T-helper 2 cell (primary cell): Measurements from ENCODE around the gene NTM.
A peak's percentile ranks its signal among the peaks of the same experiment; 100 is the strongest.

Experiments used
- DNase-seq, 5 experiments: peaks; one replicate each; pipeline versions ENCODE4 v3.0.0 to v3.0.0-alpha.2; 2012 to 2022

NTM gene

GRCh38 chr11:131656839-131657211 is 286.4 kb downstream of the NTM start:
- DNase-seq = no peak

- no peak for DNase-seq
Observed at GRCh38 chr11:131658414-131658813, 288.0 kb downstream of the NTM start.

GRCh38 chr11:131658952-131659351 is 288.5 kb downstream of the NTM start:
- no peak for DNase-seq

- DNase-seq = no peak
Observed at GRCh38 chr11:131659931-131660330, 289.5 kb downstream of the NTM start.

- DNase-seq = no peak
Observed at GRCh38 chr11:131661132-131661531, 290.7 kb downstream of the NTM start.

GRCh38 chr11:131662317-131662972 is 292.0 kb downstream of the NTM start:
- DNase-seq = no peak

GRCh38 chr11:131662993-131663392 is 292.6 kb downstream of the NTM start:
- DNase-seq = no peak

- no peak for DNase-seq
Observed at GRCh38 chr11:131663405-131664200, 293.2 kb downstream of the NTM start.

- no peak for DNase-seq
Observed at GRCh38 chr11:131664293-131664692, 293.9 kb downstream of the NTM start.

- no peak for DNase-seq
Observed at GRCh38 chr11:131664816-131665215, 294.4 kb downstream of the NTM start.

- no peak for DNase-seq
Observed at GRCh38 chr11:131665344-131665968, 295.0 kb downstream of the NTM start.

GRCh38 chr11:131666006-131666405 is 295.6 kb downstream of the NTM start:
- no peak for DNase-seq

GRCh38 chr11:131666617-131667016 is 296.2 kb downstream of the NTM start:
- no peak for DNase-seq

GRCh38 chr11:131667566-131667965 is 297.2 kb downstream of the NTM start:
- no peak for DNase-seq

- peak in 1 of 5 experiments; percentile 25 for DNase-seq
Observed at GRCh38 chr11:131668500-131669400, 298.3 kb downstream of the NTM start.

- no peak for DNase-seq
Observed at GRCh38 chr11:131669401-131669780, 299.0 kb downstream of the NTM start.

GRCh38 chr11:131670876-131671275 is 300.5 kb downstream of the NTM start:
- DNase-seq = no peak

- no peak for DNase-seq
Observed at GRCh38 chr11:131671320-131671719, 300.9 kb downstream of the NTM start.

GRCh38 chr11:131671734-131672133 is 301.3 kb downstream of the NTM start:
- DNase-seq = no peak

- no peak for DNase-seq
Observed at GRCh38 chr11:131672191-131672590, 301.8 kb downstream of the NTM start.

GRCh38 chr11:131674051-131674755 is 303.8 kb downstream of the NTM start:
- peak in 1 of 5 experiments; percentile 46 for DNase-seq
